PFSK-1 (cell line): Measurements from ENCODE around the gene DGKB.

Source experiments
- POLR2AphosphoS5 ChIP-seq: IDR thresholded peaks from 2 replicates; pipeline ENCODE4 v1.6.1; 2012; ENCODE audit warnings: low read depth, mild to moderate bottlenecking, control low read depth, low read length, moderate library complexity
- TAF1 ChIP-seq: IDR thresholded peaks from 2 replicates; pipeline ENCODE4 v1.6.1; 2012; ENCODE audit warnings: low read length, control low read depth, borderline replicate concordance; ENCODE audit not compliant: insufficient read depth
- TF ChIP-seq, protein P1 (sequence below), 2 experiments: IDR thresholded peaks; 2 replicates each; pipeline versions ENCODE4 v1.6.1 to v1.8.0; 2011 to 2012; ENCODE audit warnings: low read depth in 2 of 2, low read length in 2 of 2, control low read depth in 1 of 2, inconsistent platforms in 1 of 2, mild to moderate bottlenecking in 1 of 2, moderate library complexity in 1 of 2; ENCODE audit not compliant: insufficient read depth in 1 of 2

DNA sequence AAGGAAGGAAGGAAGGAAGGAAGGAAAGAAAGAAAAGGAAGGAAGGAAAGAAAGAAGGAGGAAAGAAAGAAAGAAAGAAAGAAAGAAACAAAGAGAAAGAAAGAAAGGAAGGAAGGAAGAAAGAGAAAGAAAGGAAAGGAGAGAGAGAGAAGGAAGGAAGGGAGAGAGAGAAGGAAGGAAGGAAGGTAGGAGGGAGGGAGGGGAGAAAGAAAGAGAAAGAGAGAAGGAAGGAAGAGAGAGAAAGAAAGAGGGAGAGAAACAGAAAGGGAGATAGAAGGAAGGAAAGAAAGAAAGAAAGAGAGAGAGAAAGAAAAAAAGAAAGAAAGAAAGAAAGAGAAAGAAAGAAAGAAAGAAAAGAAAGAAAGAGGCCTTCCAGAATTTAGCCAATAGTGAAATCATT, 204.9 kb downstream of the DGKB start:
- TF ChIP-seq POLR2AphosphoS5 (no peak), TAF1 (no peak)
- TF ChIP-seq, protein P1, sequence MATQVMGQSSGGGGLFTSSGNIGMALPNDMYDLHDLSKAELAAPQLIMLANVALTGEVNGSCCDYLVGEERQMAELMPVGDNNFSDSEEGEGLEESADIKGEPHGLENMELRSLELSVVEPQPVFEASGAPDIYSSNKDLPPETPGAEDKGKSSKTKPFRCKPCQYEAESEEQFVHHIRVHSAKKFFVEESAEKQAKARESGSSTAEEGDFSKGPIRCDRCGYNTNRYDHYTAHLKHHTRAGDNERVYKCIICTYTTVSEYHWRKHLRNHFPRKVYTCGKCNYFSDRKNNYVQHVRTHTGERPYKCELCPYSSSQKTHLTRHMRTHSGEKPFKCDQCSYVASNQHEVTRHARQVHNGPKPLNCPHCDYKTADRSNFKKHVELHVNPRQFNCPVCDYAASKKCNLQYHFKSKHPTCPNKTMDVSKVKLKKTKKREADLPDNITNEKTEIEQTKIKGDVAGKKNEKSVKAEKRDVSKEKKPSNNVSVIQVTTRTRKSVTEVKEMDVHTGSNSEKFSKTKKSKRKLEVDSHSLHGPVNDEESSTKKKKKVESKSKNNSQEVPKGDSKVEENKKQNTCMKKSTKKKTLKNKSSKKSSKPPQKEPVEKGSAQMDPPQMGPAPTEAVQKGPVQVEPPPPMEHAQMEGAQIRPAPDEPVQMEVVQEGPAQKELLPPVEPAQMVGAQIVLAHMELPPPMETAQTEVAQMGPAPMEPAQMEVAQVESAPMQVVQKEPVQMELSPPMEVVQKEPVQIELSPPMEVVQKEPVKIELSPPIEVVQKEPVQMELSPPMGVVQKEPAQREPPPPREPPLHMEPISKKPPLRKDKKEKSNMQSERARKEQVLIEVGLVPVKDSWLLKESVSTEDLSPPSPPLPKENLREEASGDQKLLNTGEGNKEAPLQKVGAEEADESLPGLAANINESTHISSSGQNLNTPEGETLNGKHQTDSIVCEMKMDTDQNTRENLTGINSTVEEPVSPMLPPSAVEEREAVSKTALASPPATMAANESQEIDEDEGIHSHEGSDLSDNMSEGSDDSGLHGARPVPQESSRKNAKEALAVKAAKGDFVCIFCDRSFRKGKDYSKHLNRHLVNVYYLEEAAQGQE (IDR thresholded peaks at IDR 0.05; ENCODE audit: insufficient read depth in 1 of 2, low read depth in 2 of 2, low read length in 2 of 2), result no peak
